ENCODE results near the gene EVA1A. TPM values are rescaled to one million over a fixed set of nuclear protein-coding genes. Genes with fewer than 3 reads are reported as not detected.

EVA1A gene
- total RNA-seq, 1 experiment from 2014 or later, result 0.21 TPM

DNA sequence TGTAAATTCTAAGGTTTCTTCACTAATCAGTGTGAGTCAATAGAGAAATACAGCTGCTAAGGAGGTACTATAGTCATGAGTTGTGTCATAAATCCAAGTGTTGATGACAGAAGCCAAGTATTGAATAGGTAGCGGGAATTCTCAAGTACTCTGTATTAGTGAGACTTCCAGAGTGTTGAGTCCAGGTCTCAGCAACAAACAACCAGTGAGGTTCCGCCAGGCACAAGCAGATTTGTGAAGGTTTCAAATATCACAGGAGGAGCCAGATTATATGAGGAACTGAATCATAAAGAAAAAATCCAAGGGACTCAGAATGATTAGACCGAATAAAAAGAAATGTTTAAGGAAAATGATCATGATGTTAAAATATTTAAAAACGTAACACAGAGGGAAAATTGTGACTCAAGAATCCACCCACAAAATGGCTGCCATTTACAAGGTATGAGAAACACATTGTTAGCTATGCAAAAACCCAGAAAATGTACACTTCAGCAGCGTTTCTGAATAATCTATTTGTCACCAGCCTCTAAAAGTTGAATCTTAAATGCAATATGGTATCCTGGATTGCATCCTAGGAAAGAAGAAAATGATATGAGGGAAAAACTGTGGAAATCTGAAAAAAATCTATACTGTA is 27.3 kb upstream of the EVA1A start:
- Histone ChIP-seq H3K27me3 (ENCODE audit: control insufficient read depth, insufficient read depth, low read length) (no peaks in the 10 kb centered on the region; the same call in 1 of the 2 replicates), H3K9me3 (ENCODE audit: control insufficient read depth, insufficient read depth, low read depth, low read length) (no peaks in the 10 kb centered on the region), H3K27ac (ENCODE audit: low read length) (no peak overlapping the region), H3K36me3 (ENCODE audit: control insufficient read depth, insufficient read depth, low read length) (no peaks in the 10 kb centered on the region), H3K4me3 (ENCODE audit: low read depth in 2 of 2, low read length in 2 of 2) (no peak overlapping the region), H3K4me1 (ENCODE audit: control insufficient read depth, insufficient read depth, low read length) (no peaks in the 10 kb centered on the region)
- in situ Hi-C loops (cut with HindIII; ENCODE audit: low pct_unique_long_range_greater_than_20kb, low sequenced_read_pairs), result no loop called here
- no peak for ATAC-seq
- intact Hi-C loops (cut with micrococcal nuclease; ENCODE audit: unreplicated experiment), result no loop called here
- ChIA-PET CTCF (no interaction called here), POLR2A (interaction anchor here (0.5 kb wide), 1 partner anchor 67 kb away, joined by 3 read pairs; no protein-coding TSS in a partner anchor)
- BruUV-seq (replicated peaks), result no TSS peak
- no peak for DNase-seq (ENCODE audit: low read depth, low spot score)
- TF ChIP-seq POLR2AphosphoS5 (IDR thresholded peaks at IDR 0.05; ENCODE audit: low read depth, low read length), result no peak
- TF ChIP-seq, protein P1, sequence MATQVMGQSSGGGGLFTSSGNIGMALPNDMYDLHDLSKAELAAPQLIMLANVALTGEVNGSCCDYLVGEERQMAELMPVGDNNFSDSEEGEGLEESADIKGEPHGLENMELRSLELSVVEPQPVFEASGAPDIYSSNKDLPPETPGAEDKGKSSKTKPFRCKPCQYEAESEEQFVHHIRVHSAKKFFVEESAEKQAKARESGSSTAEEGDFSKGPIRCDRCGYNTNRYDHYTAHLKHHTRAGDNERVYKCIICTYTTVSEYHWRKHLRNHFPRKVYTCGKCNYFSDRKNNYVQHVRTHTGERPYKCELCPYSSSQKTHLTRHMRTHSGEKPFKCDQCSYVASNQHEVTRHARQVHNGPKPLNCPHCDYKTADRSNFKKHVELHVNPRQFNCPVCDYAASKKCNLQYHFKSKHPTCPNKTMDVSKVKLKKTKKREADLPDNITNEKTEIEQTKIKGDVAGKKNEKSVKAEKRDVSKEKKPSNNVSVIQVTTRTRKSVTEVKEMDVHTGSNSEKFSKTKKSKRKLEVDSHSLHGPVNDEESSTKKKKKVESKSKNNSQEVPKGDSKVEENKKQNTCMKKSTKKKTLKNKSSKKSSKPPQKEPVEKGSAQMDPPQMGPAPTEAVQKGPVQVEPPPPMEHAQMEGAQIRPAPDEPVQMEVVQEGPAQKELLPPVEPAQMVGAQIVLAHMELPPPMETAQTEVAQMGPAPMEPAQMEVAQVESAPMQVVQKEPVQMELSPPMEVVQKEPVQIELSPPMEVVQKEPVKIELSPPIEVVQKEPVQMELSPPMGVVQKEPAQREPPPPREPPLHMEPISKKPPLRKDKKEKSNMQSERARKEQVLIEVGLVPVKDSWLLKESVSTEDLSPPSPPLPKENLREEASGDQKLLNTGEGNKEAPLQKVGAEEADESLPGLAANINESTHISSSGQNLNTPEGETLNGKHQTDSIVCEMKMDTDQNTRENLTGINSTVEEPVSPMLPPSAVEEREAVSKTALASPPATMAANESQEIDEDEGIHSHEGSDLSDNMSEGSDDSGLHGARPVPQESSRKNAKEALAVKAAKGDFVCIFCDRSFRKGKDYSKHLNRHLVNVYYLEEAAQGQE (IDR thresholded peaks at IDR 0.05; ENCODE audit: insufficient read depth in 1 of 2, low read depth in 2 of 2, low read length in 1 of 2), result no peak
- TF ChIP-seq SIN3A (IDR thresholded peaks at IDR 0.05; ENCODE audit: borderline replicate concordance, insufficient read depth, low read depth, low read length), result no peak
- no peak for TF ChIP-seq TCF7L2 (IDR thresholded peaks at IDR 0.05; ENCODE audit: low read depth, low read length)
- TF ChIP-seq, protein P2, sequence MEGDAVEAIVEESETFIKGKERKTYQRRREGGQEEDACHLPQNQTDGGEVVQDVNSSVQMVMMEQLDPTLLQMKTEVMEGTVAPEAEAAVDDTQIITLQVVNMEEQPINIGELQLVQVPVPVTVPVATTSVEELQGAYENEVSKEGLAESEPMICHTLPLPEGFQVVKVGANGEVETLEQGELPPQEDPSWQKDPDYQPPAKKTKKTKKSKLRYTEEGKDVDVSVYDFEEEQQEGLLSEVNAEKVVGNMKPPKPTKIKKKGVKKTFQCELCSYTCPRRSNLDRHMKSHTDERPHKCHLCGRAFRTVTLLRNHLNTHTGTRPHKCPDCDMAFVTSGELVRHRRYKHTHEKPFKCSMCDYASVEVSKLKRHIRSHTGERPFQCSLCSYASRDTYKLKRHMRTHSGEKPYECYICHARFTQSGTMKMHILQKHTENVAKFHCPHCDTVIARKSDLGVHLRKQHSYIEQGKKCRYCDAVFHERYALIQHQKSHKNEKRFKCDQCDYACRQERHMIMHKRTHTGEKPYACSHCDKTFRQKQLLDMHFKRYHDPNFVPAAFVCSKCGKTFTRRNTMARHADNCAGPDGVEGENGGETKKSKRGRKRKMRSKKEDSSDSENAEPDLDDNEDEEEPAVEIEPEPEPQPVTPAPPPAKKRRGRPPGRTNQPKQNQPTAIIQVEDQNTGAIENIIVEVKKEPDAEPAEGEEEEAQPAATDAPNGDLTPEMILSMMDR (IDR thresholded peaks at IDR 0.05), result no peak

DNA sequence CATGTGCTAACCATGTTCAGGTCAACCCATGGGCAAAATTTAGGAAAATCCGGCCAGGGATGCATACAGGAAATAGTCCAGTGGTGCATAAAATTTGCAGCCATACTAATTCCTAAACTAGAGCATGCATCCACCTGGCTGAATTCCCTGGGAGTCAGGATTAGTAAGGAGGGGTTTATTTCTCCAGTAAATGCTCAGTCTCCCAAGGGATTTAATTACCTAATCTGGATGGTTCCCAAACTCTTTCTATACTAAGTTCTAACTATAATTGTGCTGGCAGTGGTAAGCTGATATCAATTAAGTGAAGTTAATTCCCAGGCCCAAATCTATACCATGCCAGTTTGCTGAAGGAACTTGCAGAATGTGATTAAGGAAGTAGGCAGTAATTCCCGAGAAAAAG is 26.2 kb upstream of the EVA1A start:
- no TSS peak for BruUV-seq (replicated peaks)
- in situ Hi-C loops (cut with HindIII; ENCODE audit: low pct_unique_long_range_greater_than_20kb, low sequenced_read_pairs), result no loop called here
- DNase-seq (ENCODE audit: low read depth, low spot score), result no peak
- no peak for ATAC-seq
- intact Hi-C loops (cut with micrococcal nuclease; ENCODE audit: unreplicated experiment), result no loop called here
- ChIA-PET POLR2A (interaction anchor here (0.7 kb wide), 1 partner anchor 663 kb away, joined by 3 read pairs; no protein-coding TSS in a partner anchor), CTCF (no interaction called here)
- Histone ChIP-seq H3K36me3 (ENCODE audit: control insufficient read depth, insufficient read depth, low read length) (no peaks in the 10 kb centered on the region), H3K4me3 (ENCODE audit: low read depth in 2 of 2, low read length in 2 of 2) (no peak overlapping the region), H3K9me3 (ENCODE audit: control insufficient read depth, insufficient read depth, low read depth, low read length) (no peaks in the 10 kb centered on the region), H3K27me3 (ENCODE audit: control insufficient read depth, insufficient read depth, low read length) (no peaks in the 10 kb centered on the region; the same call in 1 of the 2 replicates), H3K27ac (ENCODE audit: low read length) (no peak overlapping the region), H3K4me1 (ENCODE audit: control insufficient read depth, insufficient read depth, low read length) (no peaks in the 10 kb centered on the region)
- TF ChIP-seq TCF7L2 (IDR thresholded peaks at IDR 0.05; ENCODE audit: low read depth, low read length), result no peak

DNA sequence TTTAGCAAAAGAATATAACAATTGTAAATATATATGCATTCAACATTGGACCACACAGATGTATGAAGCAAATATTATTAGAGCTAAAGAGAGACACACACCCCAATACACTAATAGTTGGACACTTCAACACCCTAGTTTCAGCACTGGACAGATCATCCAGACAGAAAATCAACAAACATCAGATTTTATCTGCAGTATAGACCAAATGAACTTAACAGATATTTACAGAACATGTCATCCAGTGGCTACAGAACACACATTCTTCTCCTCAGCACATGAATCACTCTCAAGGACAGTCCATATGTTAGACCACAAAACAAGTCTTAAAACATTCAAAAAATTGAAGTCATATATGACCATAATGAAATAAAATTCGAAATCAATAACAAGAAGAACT is 22.1 kb upstream of the EVA1A start:
- H3K27ac ChIP-seq (ENCODE audit: low read length), result no peak overlapping the region
- DNase-seq (ENCODE audit: low read depth, low spot score) (no peak), ATAC-seq (no peak)
- H3K9me3 ChIP-seq (ENCODE audit: control insufficient read depth, insufficient read depth, low read depth, low read length), result no peaks in the 10 kb centered on the region
- no peak overlapping the region for H3K4me3 ChIP-seq (ENCODE audit: low read depth in 2 of 2, low read length in 2 of 2)
- TF ChIP-seq, protein P1 (IDR thresholded peaks at IDR 0.05; ENCODE audit: insufficient read depth in 1 of 2, low read depth in 2 of 2, low read length in 1 of 2), result peak in 1 of 2 experiments; percentile 46; a peak in 2 of 4 replicates
- no peak for TF ChIP-seq TCF7L2 (IDR thresholded peaks at IDR 0.05; ENCODE audit: low read depth, low read length)
- TF ChIP-seq, protein P2 (IDR thresholded peaks at IDR 0.05), result no peak
- no peaks in the 10 kb centered on the region for H3K4me1 ChIP-seq (ENCODE audit: control insufficient read depth, insufficient read depth, low read length)
- no peaks in the 10 kb centered on the region for H3K36me3 ChIP-seq (ENCODE audit: control insufficient read depth, insufficient read depth, low read length)
- no peaks in the 10 kb centered on the region; the same call in 1 of the 2 replicates for H3K27me3 ChIP-seq (ENCODE audit: control insufficient read depth, insufficient read depth, low read length)
- BruUV-seq (replicated peaks), result no TSS peak
- ChIA-PET CTCF (no interaction called here), POLR2A (no interaction called here)
- in situ Hi-C loops (cut with HindIII; ENCODE audit: low pct_unique_long_range_greater_than_20kb, low sequenced_read_pairs) (no loop called here), intact Hi-C loops (cut with micrococcal nuclease; ENCODE audit: unreplicated experiment) (no loop called here)

Data from Panc1 (cell line).